MM.1S (cell line): ENCODE measurements around the gene PTPRD.

Experiments used
- DNase-seq: peaks from one replicate; pipeline ENCODE4 v3.0.0-alpha.2; 2015
- H2AFZ ChIP-seq: fragments of 300-600 bp; sonication (generic); 2 replicates; pipeline ENCODE4 v1.6.0; 2016; ENCODE audit warnings: antibody characterized with exemption, low read length
- H3F3A ChIP-seq: fragments of 300-600 bp; sonication (generic); 2 replicates; pipeline ENCODE4 v1.6.1; 2016; ENCODE audit warnings: mild to moderate bottlenecking, antibody characterized with exemption, low read length, moderate library complexity, mixed read lengths; ENCODE audit not compliant: insufficient read depth
- H3K27ac ChIP-seq: fragments of 300-600 bp; sonication (generic); 2 replicates; pipeline ENCODE4 v1.5.1; 2016; ENCODE audit warnings: mild to moderate bottlenecking, low read length
- H3K27me3 ChIP-seq: fragments of 300-600 bp; sonication (generic); replicated peaks from 2 replicates; pipeline ENCODE4 v1.6.0; 2016; ENCODE audit warnings: low read length; ENCODE audit not compliant: insufficient read depth
- H3K36me3 ChIP-seq: fragments of 300-600 bp; sonication (generic); replicated peaks from 2 replicates; pipeline ENCODE4 v1.6.1; 2016; ENCODE audit warnings: mild to moderate bottlenecking, low read length, mixed read lengths; ENCODE audit not compliant: insufficient read depth
- H3K4me1 ChIP-seq: fragments of 300-600 bp; sonication (generic); 2 replicates; pipeline ENCODE4 v1.6.1; 2016; ENCODE audit warnings: low read length, mixed read lengths
- H3K4me2 ChIP-seq: fragments of 300-600 bp; sonication (generic); 2 replicates; pipeline ENCODE4 v1.6.0; 2016; ENCODE audit warnings: low read depth, low read length
- H3K4me3 ChIP-seq: fragments of 300-600 bp; sonication (generic); 2 replicates; pipeline ENCODE4 v1.5.1; 2016; ENCODE audit warnings: low read length, mixed read lengths
- H3K79me2 ChIP-seq: fragments of 300-600 bp; sonication (generic); 2 replicates; pipeline ENCODE4 v1.6.1; 2016; ENCODE audit warnings: mixed run types, low read length, mixed read lengths
- H3K9ac ChIP-seq: fragments of 300-600 bp; sonication (generic); 2 replicates; pipeline ENCODE4 v1.6.1; 2016; ENCODE audit warnings: low read length, mixed read lengths
- H3K9me2 ChIP-seq: fragments of 300-600 bp; sonication (generic); replicated peaks from 2 replicates; pipeline ENCODE4 v1.6.1; 2016; ENCODE audit warnings: mild to moderate bottlenecking, low read length, mixed read lengths; ENCODE audit not compliant: insufficient read depth
- H3K9me3 ChIP-seq: fragments of 300-600 bp; sonication (generic); replicated peaks from 2 replicates; pipeline ENCODE4 v1.6.1; 2016; ENCODE audit warnings: mild to moderate bottlenecking, low read length, mixed read lengths; ENCODE audit not compliant: insufficient read depth
- H4K20me1 ChIP-seq: fragments of 300-600 bp; sonication (generic); 2 replicates; pipeline ENCODE4 v1.6.1; 2016; ENCODE audit warnings: mild to moderate bottlenecking, low read length, moderate library complexity, mixed read lengths; ENCODE audit not compliant: insufficient read depth
- CTCF ChIP-seq: fragments of 300-600 bp; sonication (generic); IDR thresholded peaks from 2 replicates; pipeline ENCODE4 v1.5.1; 2016; ENCODE audit warnings: antibody characterized with exemption, low read length, mixed read lengths
- EZH2 ChIP-seq: fragments of 300-600 bp; sonication (generic); optimal IDR thresholded peaks from 2 replicates; pipeline ENCODE3; 2017; ENCODE audit warnings: low read depth, mild to moderate bottlenecking, antibody characterized with exemption, low read length, mixed read lengths
- EZH2phosphoT487 ChIP-seq: fragments of 300-600 bp; sonication (generic); IDR thresholded peaks from 2 replicates; pipeline ENCODE4 v1.6.1; 2018; ENCODE audit warnings: antibody characterized with exemption, low read length

PTPRD gene

GRCh38 chr9:8382777-8383527, 2229.8 kb downstream of the PTPRD start:
- Histone ChIP-seq H3K4me1 (no peaks in the 10 kb centered on the region), H3K9ac (no peak overlapping the region), H2AFZ (no peak overlapping the region), H3K36me3 (no peaks in the 10 kb centered on the region), H3K4me3 (no peak overlapping the region), H3K9me3 (no peaks in the 10 kb centered on the region), H3K4me2 (no peak overlapping the region), H3K27me3 (no peaks in the 10 kb centered on the region), H3K79me2 (no peaks in the 10 kb centered on the region), H3F3A (no peaks in the 10 kb centered on the region), H4K20me1 (no peaks in the 10 kb centered on the region), H3K27ac (no peak overlapping the region), H3K9me2 (no peaks in the 10 kb centered on the region)
- no peak for TF ChIP-seq EZH2
- TF ChIP-seq EZH2phosphoT487: no peak
- no peak for TF ChIP-seq CTCF
- DNase-seq: no peak

- Histone ChIP-seq H3K79me2 (no peaks in the 10 kb centered on the region), H3K27me3 (no peaks in the 10 kb centered on the region), H4K20me1 (no peaks in the 10 kb centered on the region), H3K4me1 (no peaks in the 10 kb centered on the region), H3K4me3 (no peak overlapping the region), H3K36me3 (no peaks in the 10 kb centered on the region), H3K4me2 (no peak overlapping the region), H3K27ac (no peak overlapping the region), H2AFZ (no peak overlapping the region), H3K9me2 (no peaks in the 10 kb centered on the region), H3K9ac (no peak overlapping the region), H3F3A (no peaks in the 10 kb centered on the region), H3K9me3 (no peaks in the 10 kb centered on the region)
- DNase-seq: no peak
- TF ChIP-seq EZH2 (no peak), CTCF (no peak), EZH2phosphoT487 (no peak)
Observed at GRCh38 chr9:8382266-8382665, 2230.5 kb downstream of the PTPRD start.

- no peak overlapping the region for H3K27ac ChIP-seq
- H3K9ac ChIP-seq: no peak overlapping the region
- H3K4me1 ChIP-seq: no peaks in the 10 kb centered on the region
- no peaks in the 10 kb centered on the region for H3K36me3 ChIP-seq
- no peaks in the 10 kb centered on the region for H3F3A ChIP-seq
- no peak for DNase-seq
- TF ChIP-seq EZH2: no peak
- TF ChIP-seq CTCF: no peak
- no peak for TF ChIP-seq EZH2phosphoT487
- no peak overlapping the region for H3K4me2 ChIP-seq
- no peaks in the 10 kb centered on the region for H4K20me1 ChIP-seq
- no peaks in the 10 kb centered on the region for H3K9me2 ChIP-seq
- H3K4me3 ChIP-seq: no peak overlapping the region
- no peaks in the 10 kb centered on the region for H3K9me3 ChIP-seq
- no peak overlapping the region for H2AFZ ChIP-seq
- H3K79me2 ChIP-seq: no peaks in the 10 kb centered on the region
- no peaks in the 10 kb centered on the region for H3K27me3 ChIP-seq
Observed at GRCh38 chr9:8381601-8382000, 2231.2 kb downstream of the PTPRD start.
